Measurements from ENCODE around the gene PPP2R5A.
A peak's percentile ranks its signal among the peaks of the same experiment; 100 is the strongest.
"Not testable (repeated sequence)": the region's sequence is repeated elsewhere in the genome, so short reads cannot be mapped to it uniquely, and the experiment has no call there.

The PPP2R5A gene

DNA sequence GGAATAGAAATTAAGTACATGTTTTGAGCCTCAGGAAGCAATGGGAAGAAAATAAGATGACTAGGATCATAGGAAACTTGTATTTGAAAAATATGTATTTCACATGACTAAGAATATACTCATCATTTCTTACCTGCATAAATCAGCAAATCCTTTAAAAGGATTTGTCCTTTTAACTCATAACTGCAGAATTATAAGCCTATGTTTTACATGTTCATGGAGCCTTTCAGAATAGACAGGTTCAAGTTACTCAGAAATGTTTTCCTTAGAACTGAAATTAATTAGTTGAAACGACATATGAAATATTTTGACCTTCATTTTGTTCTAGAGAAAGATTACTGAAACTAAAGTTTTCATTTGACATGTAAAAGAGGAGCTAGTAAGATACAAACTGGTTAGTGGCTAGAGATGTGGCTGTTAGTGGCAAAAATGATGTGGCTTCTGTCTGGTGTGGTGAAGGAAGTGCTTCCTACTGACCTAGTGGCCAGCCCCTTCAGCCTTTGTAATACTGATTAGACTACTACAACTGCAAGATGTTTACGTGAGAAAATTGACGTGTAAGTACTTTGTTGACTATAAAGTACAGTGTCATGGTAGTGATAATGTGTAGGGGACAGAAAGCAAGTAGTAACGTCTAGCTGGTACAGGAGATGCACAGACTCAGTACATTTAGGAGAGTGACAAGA, 74.7 kb downstream of the PPP2R5A start:
- no peak for DNase-seq

DNA sequence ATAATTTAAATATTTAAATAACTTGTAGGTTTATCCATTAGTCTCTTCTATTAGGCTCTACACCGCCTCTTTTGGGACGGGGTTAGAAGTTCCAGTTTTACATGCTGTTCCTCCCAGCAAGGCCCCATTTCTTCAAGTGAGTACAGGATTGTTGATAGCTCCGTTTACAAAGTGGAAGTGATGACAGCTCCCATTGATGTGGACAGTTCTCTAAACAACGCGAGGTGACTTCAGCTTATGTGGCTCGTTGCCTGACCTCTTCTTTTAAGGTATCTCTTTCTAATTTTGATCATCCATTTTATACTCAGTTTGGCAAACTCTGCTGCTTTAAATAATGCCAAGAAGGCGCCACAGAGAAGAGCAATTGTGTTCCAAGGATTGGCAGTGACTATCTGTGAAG, 79.8 kb downstream of the PPP2R5A start:
- no peak for DNase-seq

DNA sequence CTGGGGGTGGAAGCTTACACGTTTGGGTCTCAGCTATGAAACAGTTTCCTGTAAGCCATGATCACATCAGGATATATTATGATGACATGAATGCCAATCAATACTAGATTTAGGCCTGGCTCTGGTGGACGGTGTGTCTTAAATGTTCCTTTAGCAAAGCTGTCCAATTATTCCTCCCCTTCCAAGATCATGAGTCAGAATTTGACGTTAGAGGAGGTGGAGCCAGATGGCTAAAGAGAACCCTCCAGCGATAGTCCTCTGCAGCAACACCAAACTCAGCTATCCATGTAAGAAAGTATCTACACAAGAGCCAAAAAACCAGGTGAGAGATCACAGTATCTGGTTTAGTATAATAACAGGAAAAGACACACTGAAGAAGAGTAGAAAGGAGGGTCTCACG, 81.7 kb downstream of the PPP2R5A start:
- DNase-seq = no peak

DNA sequence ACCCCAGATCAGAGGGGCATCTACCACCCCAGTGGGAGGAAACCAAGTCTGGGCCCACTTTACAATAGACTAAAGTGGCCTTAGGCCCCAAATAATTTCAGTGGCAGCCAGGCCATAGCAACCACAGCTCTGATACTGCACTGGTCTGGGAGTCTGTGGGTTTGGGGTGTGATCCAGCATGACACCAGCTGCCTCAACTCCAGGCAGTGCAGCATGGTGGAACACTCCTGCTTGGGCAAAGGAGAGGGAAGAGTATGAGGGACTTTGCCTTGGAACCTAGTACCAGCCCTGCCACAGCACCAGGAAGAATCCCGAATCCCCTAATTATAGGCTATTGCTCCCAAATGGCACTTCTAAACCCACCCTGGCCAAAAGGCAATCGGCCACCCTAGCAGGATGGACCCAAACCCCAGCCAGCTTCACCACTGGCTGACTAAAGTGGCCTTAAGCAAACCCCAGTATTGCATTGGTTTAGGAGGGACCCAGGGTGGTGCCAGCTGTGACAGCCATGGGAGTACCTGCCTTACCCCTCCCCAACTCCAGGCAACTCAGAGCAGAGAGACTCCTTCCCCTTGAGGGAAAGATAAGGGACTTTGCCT, 82.4 kb downstream of the PPP2R5A start:
- DNase-seq = no peak

DNA sequence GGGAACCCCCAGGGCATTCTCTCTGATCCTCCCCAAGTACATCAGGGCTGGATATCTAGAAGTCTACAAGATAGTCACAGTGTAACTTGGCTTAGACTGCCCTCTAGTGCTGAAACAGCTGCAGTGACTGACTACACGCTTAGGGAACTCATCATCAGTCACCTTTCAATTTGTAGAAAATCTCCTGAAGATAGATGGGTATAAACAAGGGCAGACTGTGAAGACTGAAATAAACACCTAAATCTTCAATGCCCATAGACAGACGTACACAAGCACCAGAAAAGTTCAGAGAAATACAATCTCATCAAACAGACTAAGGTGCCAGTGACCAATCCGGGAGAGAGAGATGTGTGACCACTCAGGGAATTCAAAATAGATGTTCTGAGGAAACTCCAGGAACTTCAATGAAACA, 82.9 kb downstream of the PPP2R5A start:
- DNase-seq = peak; percentile 42 to 52

DNA sequence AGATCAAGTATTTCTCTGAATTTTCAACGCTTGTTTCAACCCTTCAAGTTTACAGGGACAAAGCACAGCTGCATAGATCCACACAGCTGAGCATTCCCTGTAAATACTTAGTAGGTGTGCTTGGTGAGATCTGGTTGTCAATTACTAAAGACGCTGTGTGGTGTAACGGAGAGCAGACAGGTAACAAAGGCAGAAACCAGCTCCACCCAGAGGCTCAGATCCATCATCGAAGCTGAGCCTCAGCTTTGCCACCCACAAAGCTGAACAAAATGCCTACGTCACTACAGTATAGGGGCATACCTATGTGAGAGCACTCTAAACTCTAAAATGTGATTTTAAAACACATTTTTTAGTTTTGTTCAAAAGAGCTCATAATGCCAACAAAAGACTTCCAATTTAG, 90.8 kb downstream of the PPP2R5A start:
- DNase-seq = no peak

DNA sequence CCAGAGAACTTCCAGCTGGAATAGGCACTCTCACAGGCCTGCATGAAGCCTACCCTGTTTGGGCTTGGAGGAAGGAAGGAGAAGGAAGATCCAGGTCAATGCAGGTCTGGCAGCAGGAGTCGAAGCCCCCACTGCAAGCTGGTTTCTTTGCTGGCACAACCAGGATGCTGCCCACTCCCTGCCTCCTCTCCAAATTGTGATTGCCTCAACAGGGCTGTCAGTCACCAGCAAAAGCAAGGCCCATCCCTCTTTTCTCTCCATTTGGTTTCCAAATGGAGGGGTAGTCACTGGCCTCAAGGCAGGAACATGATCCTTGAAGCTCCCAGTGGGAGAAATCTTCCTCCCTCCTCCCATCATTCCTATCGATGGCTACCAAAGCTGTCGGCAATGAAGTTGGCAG, 92.4 kb downstream of the PPP2R5A start:
- no peak for DNase-seq

DNA sequence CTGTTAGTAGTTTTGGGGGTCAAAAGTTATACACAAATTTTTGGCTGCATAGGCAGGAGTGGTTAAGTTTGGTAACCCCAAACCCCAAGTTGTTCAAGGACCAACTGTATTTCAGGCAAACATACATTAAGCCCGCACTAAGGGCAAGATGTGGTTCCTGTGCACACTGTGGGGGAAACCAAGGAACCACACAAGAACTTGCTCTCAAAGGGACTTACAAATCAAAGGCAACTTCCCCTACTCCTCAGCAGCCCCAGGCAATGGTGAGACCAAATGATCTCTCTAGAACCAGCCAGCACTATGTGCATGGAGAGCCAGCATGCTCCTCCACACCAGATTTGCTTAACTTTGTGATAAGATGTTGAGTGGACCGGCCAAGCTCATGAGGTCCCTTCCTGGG, 94.2 kb downstream of the PPP2R5A start:
- DNase-seq = no peak

DNA sequence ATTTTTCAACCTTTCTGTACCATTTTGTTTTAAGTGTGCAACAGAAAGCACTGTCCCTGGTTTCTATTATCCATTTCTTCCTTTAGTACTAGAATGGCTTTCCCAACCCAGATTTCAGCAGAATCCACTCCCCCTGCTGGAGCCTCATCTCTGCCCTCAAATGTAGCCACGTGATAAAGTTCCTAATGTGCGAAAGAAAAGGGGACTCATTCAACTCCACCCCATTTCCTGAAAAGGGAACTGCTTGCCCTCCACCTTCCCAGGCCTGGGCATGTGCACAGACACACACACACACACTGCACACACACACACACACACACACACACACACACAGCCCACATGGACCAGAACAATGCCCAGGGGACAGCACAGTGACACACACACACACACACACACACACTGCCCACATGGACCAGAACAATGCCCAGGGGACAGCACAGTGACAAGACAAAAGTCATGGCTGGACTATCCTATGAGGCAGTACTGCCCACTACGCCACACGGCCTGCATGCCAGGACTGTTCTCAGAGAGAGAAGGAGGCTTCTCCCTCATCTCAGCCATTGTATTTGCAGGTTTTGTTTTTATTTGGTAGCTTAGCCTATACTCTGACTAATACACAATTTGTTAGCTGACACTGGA, 96.3 kb downstream of the PPP2R5A start:
- no peak for DNase-seq

DNA sequence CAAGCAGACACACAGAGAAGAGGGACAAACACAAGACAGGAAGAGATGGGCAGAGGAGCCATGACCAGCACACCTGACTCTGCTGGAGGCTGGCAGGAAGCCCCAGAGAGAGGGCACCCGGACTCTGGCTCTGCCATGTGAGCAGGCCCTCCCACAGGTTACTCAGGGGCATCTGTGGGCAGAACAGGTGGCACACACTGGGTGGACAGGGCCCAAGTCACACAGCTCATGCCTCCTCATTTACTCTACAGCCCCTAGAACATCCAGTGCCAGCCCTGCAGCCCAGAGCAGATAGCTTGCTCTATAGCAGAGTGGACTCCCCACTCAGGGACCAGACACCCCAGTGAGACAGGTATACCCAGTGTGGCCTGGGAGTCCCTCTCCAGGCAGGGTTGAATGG, 100.8 kb downstream of the PPP2R5A start:
- no peak for DNase-seq

DNA sequence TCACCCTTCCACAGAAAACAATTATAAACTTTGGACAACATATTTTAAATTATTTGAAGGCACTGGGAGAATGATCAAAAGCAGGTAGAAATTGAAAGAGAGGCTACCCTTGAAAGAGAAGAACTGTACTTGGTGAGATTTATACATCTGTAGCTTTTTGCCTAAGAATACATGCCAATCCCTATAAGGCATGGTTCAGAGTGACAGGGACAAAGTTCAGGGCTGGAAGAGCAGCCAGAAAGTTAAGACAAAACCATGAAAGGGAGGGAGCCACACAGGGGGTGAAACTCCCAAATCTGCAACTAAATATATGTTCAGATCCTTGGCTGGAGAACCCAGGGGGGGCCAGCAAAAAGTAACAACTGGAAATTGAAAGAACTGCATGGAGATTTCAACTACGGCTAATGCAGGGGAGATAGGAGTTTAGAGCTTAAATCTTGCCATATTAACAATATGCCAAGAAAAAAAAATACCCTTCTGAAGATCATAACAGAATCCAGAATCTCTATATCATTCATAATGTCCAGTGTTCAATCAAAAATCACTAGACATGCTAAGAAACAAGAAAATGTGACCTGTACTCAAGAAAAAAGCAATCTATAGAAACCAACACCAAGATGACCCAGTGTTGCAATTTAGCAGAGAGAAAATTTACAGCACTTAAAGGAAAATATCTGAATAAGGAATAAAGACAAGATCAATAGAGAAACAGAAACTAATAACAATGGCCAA, 103.9 kb downstream of the PPP2R5A start:
- no peak for DNase-seq

DNA sequence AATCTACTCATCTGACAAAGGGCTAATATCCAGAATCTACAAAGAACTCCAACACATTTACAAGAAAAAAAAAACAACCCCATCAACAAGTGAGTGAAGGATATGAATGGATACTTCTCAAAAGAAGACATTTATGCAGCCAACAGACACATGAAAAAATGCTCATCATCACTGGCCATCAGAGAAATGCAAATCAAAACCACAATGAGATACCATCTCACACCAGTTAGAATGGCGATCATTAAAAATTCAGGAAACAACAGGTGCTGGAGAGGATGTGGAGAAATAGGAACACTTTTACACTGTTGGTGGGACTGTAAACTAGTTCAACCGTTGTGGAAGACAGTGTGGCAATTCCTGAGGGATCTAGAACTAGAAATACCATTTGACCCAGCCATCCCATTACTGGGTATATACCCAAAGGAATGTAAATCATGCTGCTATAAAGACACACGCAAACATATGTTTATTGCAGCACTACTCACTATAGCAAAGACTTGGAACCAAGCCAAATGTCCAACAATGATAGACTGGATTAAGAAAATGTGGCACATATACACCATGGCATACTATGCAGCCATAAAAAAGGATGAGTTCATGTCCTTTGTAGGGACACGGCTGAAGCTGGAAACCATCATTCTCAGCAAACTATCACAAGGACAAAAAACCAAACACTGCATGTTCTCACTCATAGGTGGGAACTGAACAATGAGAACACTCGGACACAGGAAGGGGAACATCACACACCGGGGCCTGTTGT, 110.6 kb downstream of the PPP2R5A start:
- DNase-seq = not testable (repeated sequence)

DNA sequence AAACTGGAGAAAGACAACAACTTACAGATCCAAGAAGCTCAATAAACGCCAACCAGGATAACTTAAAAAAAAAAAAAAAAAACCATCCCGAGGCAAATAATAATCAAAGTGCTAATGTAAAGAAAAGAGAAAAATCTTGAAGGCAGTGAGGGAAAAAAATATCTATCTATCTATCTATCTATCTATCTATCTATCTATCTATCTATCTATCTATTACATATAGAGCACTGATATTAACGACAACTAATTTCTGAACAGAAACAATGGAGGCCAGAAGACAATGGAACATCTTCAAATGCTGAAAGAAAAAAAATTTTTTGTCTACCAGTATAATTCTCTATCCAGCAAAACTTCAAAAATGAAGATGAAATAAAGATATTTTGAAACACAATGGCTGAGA, 111.4 kb downstream of the PPP2R5A start:
- no peak for DNase-seq

DNA sequence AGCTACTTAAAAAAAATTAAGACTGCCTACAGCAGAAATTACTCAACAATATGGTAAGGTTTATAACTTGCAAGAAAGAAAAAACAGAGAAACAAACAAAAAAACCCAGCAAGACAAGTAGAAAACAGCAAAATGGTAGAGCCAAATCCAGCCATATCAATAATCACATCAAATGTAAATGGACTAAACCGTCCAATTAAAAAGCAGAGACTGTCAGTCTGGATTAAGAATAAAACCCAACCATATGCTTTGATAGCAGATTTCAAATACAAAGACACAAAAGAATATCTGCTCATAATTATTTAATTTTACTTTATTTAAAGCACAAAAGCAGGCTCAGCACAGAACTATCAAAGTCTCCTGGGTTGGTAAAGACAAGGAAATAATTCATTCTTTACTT, 112.0 kb downstream of the PPP2R5A start:
- DNase-seq = no peak

DNA sequence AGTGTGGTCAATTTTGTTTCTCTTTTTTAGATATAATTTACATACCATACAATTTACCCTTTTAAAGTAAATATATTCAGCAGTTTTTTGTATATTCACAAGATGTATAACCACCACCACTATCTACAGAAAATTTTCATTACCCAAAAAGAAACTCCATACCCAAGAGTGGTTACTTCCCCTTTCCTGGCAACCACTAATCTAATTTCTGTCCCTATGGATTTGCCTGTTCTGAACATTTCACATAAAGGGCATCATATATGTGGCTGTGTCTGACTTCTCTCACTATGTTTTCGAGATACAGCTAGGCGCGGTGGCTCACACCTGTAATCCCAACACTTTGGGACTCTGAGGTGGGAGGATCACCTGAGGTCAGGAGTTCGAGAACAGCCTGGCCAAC, 115.8 kb downstream of the PPP2R5A start:
- DNase-seq = no peak

DNA sequence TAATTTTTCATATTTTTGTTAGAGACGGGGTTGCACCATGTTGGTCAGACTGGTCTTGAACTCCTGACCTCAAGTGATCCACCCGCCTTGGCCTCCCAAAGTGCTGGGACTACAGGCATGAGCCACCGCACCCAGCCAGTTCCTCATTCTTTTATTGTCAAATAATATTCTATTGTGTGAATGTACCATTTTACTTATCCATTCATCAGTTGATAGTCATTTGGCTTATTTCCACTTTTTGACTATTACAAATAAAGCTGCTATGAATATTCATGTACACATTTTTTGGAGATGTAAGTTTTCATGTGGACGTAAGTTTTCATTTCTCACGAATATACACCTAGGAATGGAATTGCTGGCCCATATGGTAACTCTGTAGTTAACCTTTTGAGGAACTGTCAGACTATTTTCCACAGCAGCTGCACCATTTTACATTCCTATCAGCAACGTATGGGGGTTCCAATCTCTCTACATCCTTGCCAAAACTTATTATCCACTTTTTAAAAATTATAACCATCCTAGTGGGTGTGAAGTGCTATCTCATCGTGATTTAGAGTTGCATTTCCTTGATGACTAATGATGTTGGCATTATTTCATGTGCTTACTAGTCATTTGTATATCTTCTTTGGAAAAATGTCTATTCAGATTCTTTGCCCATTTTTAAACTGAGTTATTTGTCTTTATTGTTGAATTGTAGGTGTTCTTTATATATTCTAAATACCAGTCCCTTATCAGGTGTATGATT, 116.8 kb downstream of the PPP2R5A start:
- DNase-seq = no peak

DNA sequence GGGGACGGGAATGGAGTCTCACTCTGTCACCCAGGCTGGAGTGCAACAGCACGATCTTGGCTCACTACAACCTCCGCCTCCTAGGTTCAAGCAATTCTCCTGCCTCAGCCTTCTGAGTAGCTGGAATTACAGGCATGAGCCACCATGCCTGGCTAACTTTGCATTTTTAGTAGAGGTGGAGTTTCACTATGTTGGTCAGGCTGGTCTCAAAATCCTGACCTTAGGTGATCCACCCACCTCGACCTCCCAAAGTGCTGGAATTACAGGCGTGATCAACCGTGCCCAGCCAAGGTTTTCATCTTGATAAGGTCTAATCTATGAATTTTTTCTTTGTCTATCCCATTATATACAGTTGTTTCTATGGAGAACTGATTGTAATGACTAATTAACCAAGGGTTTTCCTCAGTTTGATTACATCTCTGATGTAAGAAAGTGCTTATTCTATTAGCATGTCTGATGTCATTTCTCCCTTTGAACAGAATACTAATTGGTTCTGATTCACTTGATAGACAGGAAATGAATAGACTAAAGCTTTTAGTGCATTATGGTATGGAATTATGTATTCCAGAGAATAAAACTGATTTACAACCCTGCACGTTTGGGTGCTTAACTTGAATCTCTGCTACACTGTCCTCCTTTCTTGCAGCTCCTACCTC, 117.6 kb downstream of the PPP2R5A start:
- DNase-seq = no peak

DNA sequence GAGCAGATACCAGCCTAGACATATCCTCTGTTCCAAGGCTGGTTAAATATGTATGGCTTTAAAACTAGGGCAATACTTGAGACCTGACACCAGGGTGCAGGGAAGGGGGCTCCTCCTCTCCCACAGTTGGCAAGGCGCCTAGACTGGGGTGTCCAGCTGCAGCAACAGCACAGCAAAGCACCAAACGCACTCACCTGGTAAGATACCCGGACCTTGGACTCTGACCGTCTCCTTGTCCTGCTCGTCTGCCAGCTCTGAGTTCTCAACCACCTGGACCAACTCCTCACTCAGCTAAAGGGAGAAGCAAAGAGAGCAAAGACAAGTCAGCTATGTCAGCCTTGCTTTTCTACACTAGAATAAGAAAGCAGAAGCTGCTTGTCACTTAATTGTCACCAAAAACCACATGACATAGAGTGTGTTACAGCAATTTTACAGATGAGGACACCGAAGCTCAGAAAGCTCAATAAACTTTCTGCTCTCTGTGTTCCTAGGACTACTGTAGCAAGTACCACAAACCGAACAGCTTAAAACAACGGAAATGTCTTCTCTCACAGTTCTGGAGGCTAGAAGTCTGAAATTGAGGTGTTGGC, 125.1 kb downstream of the PPP2R5A start:
- no peak for DNase-seq
